GM19455 (cell line): ENCODE data around the gene GAS2.
"Not testable (repeated sequence)": the region's sequence is repeated elsewhere in the genome, so short reads cannot be mapped to it uniquely, and the experiment has no call there.

Source experiments
- ATAC-seq: cut with Tn5 transposase; IDR thresholded peaks from one replicate; pipeline ENCODE4 v1.9.1; 2021; ENCODE audit not compliant: unreplicated experiment

The GAS2 gene

GRCh38 chr11:22666325-22666687, at the start of gene GAS2:
Gene GAS2 (plus strand): TSS chr11:22666611. CDS start chr11:22674870, 8,259 bp downstream.
- no peak for ATAC-seq

DNA sequence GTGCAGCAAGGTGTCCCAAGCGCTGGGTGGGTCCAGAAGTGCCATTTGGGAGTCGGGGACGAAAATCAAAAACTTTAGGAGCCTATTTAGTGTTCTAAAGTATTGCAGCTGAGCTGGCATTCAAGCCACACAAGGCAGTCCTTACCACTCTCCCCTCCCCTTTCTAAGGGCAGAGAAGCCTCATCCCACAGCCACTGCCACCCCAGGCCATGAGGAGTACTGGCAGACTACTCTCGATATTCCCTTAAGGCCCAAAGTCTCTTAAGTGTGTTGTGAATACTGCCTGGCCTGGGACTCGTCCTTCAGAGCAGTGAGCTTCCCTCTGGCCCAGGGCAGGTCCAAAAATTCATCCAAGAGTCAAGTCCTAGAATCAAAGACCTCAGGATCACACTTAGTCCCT, 48.5 kb upstream of the GAS2 start:
- no peak for ATAC-seq

DNA sequence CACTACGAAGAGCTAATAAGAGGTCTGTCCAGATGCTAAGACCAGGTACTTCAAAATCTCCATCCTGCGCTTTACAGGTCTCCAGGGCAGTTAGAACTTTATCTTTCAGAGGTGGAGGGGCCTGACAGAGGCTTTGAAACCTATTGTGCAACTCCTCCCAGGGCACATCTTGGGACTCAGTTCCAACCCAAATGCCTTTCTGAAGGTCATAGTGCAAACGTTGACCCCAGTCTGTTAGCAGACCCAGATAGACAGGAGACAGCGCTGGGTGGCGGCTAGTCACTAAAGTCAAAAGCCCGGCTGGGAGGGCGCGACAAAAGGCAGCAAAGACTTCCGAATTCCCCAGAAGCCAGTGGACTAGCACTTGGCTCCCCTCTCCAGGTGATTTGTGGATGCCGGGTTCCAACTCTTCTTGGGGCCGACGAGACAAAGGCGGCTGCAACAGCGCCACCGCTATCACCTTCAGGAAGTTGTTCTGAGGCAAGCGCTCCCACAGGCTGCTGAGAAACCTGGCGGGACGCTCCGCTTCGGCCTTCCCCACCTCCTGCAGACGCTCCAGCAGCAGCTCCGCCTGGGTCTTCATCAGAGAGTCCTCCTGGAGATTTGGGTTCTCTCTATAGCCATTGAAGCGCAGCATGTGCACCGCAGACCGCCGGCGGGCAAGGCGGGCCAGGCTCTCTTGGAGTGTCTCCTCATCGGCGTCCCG, 41.5 kb upstream of the GAS2 start:
- peak; percentile 62 for ATAC-seq

DNA sequence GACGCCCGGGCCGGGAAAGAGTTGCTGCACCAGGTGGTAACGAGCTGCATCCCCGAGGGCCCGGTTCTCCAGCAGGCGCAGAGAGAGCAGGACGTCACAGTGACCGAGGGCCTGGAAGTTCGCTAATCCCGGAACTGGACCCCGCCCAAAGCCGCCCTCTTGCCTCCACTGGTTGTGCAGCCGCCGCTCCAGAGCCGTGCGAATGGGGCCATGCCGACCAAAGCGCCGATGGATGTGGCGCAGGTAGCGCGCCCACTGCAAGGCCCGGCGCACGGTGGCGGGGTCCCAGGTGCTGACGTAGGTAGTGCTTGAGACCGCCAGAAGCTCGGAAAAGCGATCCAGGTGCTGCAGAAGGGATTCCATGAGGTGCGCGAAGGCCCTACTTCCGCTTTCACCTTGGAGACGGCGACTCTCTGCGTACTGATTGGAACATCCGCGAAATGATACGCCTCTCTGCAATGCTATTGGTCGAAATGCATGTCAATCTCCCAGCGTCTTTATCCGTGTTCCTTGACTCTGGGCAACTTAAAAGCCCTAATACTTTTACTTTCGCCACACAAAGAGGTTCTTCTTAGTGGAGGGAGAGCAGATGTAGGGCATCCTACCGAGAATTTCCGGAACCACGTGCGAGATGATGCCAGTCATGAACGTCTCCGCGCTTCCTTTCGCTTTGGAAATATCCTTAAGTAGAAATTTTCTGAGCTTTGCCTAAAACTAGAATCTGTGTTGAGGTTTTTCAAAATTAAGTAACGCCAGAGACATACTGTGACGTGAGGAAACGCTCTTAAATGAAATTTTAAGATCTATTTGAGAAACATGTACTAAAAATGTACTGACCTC, 40.7 kb upstream of the GAS2 start, which contains the start of gene FANCF:
FANCF (minus strand) TSS at position 376 of the 840 bp plus-strand sequence; CDS start at position 363, 13 bp downstream.
- peak; percentile 97 for ATAC-seq

- ATAC-seq, result no peak
Observed at GRCh38 chr11:22626573-22627239, 39.7 kb upstream of the GAS2 start.

DNA sequence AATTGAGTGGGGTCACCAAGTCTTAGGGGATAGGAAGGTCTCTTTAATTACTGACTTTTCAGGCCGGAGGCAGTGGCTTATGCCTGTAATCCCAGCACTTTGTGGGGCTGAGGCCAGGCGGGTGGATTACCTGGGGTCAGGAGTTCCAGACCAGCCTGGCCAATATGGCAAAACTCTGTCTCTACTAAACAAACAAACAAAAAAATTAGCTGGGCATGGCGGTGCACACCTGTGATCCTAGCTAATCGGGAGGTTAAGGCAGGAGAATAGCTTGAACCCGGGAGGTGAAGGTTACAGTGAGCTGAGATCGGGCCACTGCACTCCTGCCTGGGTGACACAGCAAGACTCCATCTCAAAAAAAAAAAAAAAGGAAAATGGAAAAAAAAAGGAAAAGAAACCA, 39.0 kb upstream of the GAS2 start:
- ATAC-seq, result no peak

GRCh38 chr11:22633354-22633902, 33.0 kb upstream of the GAS2 start:
- ATAC-seq, result no peak

DNA sequence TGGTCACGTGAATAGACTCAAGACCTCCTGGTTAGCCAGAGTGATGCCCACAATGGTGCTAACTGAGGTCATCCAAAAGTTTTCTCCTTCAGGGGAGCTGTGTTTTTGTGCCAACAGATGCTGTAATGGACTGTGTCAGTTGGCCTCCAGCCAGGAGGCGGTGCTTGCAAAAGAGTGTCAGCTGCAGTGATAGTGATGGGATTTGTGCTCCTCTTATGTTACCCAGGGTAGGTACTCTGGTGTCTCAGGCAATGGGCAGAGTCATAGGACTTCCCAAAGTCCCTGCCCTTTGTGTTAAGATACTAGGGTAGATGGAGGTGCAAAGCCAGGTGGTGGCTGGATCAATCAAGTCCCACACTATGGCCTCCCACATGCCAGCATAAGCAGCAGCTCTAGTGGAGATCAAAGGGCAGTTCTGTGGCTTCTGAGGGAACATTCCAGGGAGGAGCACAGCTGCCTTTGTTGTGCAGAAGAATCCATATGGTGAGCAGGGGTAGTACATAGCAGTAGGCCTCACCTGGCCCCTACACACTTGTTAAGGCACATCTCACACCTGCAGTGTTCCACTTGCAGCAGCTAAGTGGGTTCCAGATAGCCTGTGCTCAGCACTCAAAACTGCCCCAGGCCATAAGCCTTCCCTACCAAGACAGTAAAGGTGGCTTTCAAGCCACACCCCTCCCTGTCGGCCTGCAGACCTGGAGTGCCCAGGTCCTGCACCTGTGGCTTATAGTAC, 31.3 kb upstream of the GAS2 start:
- ATAC-seq, result no peak

GRCh38 chr11:22635689-22636088, 30.7 kb upstream of the GAS2 start:
- ATAC-seq, result no peak

DNA sequence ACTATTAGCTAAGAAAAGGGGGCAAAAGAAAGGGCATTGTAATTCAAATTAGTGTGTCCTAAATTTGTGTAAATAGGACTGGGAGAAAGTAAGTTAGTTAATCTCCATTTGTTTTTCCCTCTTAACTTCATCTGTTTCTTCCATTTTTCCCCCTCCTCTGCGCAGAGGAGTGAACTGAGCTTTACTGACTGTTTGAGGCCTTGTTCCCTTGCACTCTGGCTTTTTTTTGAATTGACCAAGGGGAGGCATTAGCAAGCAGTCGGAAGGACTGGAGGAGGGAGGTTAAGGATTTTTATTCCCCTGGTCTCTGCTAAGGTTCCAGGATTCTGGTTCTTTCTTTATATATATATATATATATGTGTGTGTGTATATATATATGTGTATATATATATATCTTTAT, 25.5 kb upstream of the GAS2 start:
- no peak for ATAC-seq

- ATAC-seq, result no peak
Observed at GRCh38 chr11:22641559-22641958, 24.9 kb upstream of the GAS2 start.

- not testable (repeated sequence) for ATAC-seq
Observed at GRCh38 chr11:22652346-22652745, 14.1 kb upstream of the GAS2 start.

GRCh38 chr11:22656130-22656529, 10.3 kb upstream of the GAS2 start:
- no peak for ATAC-seq

- ATAC-seq, result peak; percentile 83
Observed at GRCh38 chr11:22657101-22657694, 9.2 kb upstream of the GAS2 start.

GRCh38 chr11:22659783-22660182, 6.6 kb upstream of the GAS2 start:
- ATAC-seq, result no peak

- ATAC-seq, result no peak
Observed at GRCh38 chr11:22666688-22667439, 453 bp downstream of the GAS2 start.

DNA sequence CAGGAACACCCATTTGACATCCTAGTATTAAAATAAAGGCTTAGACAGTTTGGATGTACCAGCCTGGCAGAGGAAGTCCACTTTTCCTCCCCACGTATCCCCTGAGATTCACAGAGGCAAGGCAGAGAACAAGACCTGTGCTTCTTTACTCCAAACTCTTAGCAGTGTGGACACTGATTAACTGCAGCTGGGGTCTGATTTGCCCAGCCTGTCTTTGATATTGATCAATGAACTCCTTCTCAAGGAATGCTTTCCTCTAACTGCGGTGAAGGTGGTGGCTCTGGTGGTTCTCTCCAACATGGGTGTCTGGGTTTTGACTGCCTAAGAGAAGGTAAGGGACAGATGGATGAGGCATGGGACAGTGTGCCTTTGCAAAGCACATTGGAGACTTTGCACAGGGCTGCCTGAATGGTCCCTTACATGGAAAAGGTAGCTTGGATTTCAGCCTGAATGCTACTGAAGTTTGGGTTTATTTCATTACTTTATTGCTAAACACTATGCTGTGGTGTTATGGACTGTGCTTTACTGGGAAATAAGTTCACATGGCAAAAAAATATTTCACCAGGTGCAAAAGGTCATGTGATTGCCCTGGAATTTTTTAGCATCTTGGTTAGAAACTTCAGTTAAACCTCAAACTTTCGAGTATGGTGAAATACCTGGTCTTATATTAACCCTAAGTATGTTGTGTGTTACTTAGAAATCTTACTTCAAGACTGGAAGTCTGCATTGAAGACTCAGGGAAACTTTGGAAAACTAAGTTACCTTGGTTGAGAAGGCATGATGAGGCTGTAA, 1.8 kb downstream of the GAS2 start:
- ATAC-seq, result peak; percentile 43

GRCh38 chr11:22669368-22669767, 3.0 kb downstream of the GAS2 start:
- no peak for ATAC-seq

DNA sequence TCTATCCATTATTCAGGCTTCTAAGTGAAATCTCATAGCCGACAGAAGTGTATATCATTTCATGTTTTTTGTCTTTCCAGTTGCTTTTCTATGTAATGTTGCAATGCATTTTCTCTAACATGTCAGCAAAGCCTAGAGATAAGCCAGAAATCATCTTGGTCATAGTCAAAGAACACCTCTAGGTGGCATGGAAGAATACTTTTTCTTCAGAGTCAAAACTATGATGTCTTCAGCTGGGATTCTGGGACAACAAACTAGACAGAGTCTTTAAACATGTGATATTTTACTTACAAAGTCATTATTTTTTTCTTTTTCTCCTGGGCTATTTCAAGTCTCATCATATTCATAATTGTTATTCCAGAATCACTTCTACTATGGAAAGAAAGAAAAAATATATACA, 4.4 kb downstream of the GAS2 start:
- ATAC-seq, result no peak
